OCI-LY7 (cell line): ENCODE data around the gene PCDH9. TPM values are rescaled to one million over a fixed set of nuclear protein-coding genes. Genes with fewer than 3 reads are reported as not detected.

Experiments
- BruUV-seq: library from RNA; stranded (reverse); fragments of 400-500 nt; replicated peaks from 2 replicates; lab custom pipeline; 2021; lab: Mats Ljungman, UMichigan
- CTCF ChIA-PET: fragments of 300-600 bp; sonication (Branson Sonifier 250); formaldehyde crosslinking; loops from one replicate; lab custom pipeline; 2022; ENCODE audit warnings: antibody characterized with exemption; ENCODE audit not compliant: unreplicated experiment; lab: Charles Lee
- POLR2A ChIA-PET: fragments of 300-600 bp; sonication (Branson Sonifier 250); formaldehyde crosslinking; loops from one replicate; lab custom pipeline; 2022; ENCODE audit warnings: antibody characterized with exemption; lab: Charles Lee
- DNase-seq: peaks from one replicate; pipeline ENCODE4 v3.0.0-alpha.2; 2015; ENCODE audit warnings: low spot score
- H2AFZ ChIP-seq: fragments of 200-600 bp; sonication (generic), shearing (Covaris generic); 2 replicates; pipeline ENCODE4 v1.6.1; 2014; ENCODE audit warnings: mild to moderate bottlenecking, antibody characterized with exemption, low read length, moderate library complexity
- H3K27ac ChIP-seq: fragments of 200-600 bp; sonication (generic); 2 replicates; pipeline ENCODE4 v1.5.1; 2014; ENCODE audit warnings: mixed run types, low read depth, mild to moderate bottlenecking, moderate library complexity, low read length, inconsistent platforms; ENCODE audit not compliant: poor library complexity, severe bottlenecking
- H3K36me3 ChIP-seq: fragments of 200-600 bp; sonication (generic); 2 replicates; pipeline ENCODE4 v1.6.1; 2014; ENCODE audit warnings: mild to moderate bottlenecking, antibody characterized with exemption, low read length, moderate library complexity, mixed read lengths; ENCODE audit not compliant: insufficient read depth
- H3K4me1 ChIP-seq: fragments of 200-600 bp; sonication (generic); 2 replicates; pipeline ENCODE4 v1.5.1; 2014; ENCODE audit warnings: mild to moderate bottlenecking, low read length; ENCODE audit not compliant: insufficient read depth, poor library complexity, severe bottlenecking
- H3K4me2 ChIP-seq: fragments of 200-600 bp; sonication (generic); 2 replicates; pipeline ENCODE4 v1.6.1; 2014; ENCODE audit warnings: mild to moderate bottlenecking, low read length
- H3K4me3 ChIP-seq: fragments of 200-600 bp; sonication (generic); 2 replicates; pipeline ENCODE4 v1.5.1; 2014; ENCODE audit warnings: mild to moderate bottlenecking, low read depth, low read length; ENCODE audit not compliant: poor library complexity, severe bottlenecking
- H3K79me2 ChIP-seq: fragments of 200-600 bp; sonication (generic); 2 replicates; pipeline ENCODE4 v1.6.1; 2016; ENCODE audit warnings: low read depth, mild to moderate bottlenecking, low read length, moderate library complexity, mixed read lengths; ENCODE audit not compliant: insufficient read depth
- H3K9me2 ChIP-seq: fragments of 200-600 bp; sonication (generic); 2 replicates; pipeline ENCODE4 v1.6.1; 2016; ENCODE audit warnings: mild to moderate bottlenecking, low read length, mixed read lengths; ENCODE audit not compliant: insufficient read depth
- H3K9me3 ChIP-seq: fragments of 200-600 bp; sonication (generic); 2 replicates; pipeline ENCODE4 v1.6.1; 2014; ENCODE audit warnings: mild to moderate bottlenecking, mixed run types, low read length, mixed read lengths
- H4K20me1 ChIP-seq: fragments of 200-600 bp; sonication (generic); 2 replicates; pipeline ENCODE4 v1.6.1; 2014; ENCODE audit warnings: mild to moderate bottlenecking, antibody characterized with exemption, low read length, moderate library complexity, mixed read lengths; ENCODE audit not compliant: insufficient read depth
- EZH2phosphoT487 ChIP-seq: fragments of 200-600 bp; sonication (generic); IDR thresholded peaks from 2 replicates; pipeline ENCODE4 v1.6.1; 2018; ENCODE audit warnings: low read depth, borderline replicate concordance, mild to moderate bottlenecking, mixed run types, antibody characterized with exemption, low read length, moderate library complexity, mixed read lengths
- intact Hi-C: fragments of 100-400 bp; cut with micrococcal nuclease; formaldehyde crosslinking; loops from one replicate; pipeline ENCODE4 v1.10.0; 2022; ENCODE audit not compliant: unreplicated experiment
- total RNA-seq, 2 experiments: library from RNA; depleted of rRNA in 1 of 2; stranded (reverse); fragments of >200 nt in 1 of 2; shearing (Covaris generic) in 1 of 2; gene quantifications; 2 replicates each; pipeline ENCODE4 v1.2.3, GENCODE V29; 2014 to 2022
- TF ChIP-seq, protein P1 (sequence below): fragments of 200-600 bp; sonication (generic); conservative IDR thresholded peaks from 2 replicates; pipeline ENCODE4 v1.5.1; 2014; ENCODE audit warnings: mild to moderate bottlenecking, antibody characterized with exemption, low read length, moderate library complexity, mixed read lengths

Gene PCDH9
- total RNA-seq, 2 experiments from 2014 or later: 20.1 to 26.0 TPM

DNA sequence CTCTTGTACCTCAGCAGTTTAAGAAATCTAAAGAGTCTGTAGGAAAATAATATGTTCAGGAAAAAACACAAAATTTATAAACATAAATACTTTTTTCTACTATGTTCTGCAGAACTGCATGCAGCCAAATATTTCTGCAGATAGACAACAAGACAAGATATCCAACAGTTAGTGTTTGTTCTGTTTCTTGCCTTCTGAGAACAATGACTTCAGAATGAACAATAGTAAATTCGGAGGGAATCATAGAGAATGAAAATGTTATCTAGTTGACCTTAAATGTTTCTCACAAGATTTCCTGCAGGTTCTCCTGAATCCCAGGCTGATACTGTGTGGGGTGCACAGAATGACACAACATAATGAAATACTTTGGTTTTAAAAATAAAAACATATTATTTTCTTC, 180.4 kb downstream of the PCDH9 start:
- Histone ChIP-seq H3K9me2 (no peaks in the 10 kb centered on the region), H3K36me3 (no peaks in the 10 kb centered on the region), H3K27ac (no peak overlapping the region), H3K4me2 (no peak overlapping the region), H3K79me2 (no peaks in the 10 kb centered on the region), H3K4me3 (no peak overlapping the region), H3K9me3 (no peaks in the 10 kb centered on the region), H2AFZ (peak overlapping the region; percentile 89; the same call in 1 of the 2 replicates), H4K20me1 (no peaks in the 10 kb centered on the region), H3K4me1 (peaks cover 9% of the 10 kb centered on the region)
- no TSS peak for BruUV-seq
- ChIA-PET CTCF (no interaction called here), POLR2A (interaction anchor here (0.6 to 2.1 kb wide), 4 partner anchors 8 to 160 kb away, joined by 3 to 8 read pairs (median 5); no protein-coding TSS in a partner anchor)
- TF ChIP-seq EZH2phosphoT487: no peak
- TF ChIP-seq, protein P1, sequence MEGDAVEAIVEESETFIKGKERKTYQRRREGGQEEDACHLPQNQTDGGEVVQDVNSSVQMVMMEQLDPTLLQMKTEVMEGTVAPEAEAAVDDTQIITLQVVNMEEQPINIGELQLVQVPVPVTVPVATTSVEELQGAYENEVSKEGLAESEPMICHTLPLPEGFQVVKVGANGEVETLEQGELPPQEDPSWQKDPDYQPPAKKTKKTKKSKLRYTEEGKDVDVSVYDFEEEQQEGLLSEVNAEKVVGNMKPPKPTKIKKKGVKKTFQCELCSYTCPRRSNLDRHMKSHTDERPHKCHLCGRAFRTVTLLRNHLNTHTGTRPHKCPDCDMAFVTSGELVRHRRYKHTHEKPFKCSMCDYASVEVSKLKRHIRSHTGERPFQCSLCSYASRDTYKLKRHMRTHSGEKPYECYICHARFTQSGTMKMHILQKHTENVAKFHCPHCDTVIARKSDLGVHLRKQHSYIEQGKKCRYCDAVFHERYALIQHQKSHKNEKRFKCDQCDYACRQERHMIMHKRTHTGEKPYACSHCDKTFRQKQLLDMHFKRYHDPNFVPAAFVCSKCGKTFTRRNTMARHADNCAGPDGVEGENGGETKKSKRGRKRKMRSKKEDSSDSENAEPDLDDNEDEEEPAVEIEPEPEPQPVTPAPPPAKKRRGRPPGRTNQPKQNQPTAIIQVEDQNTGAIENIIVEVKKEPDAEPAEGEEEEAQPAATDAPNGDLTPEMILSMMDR: no peak
- intact Hi-C loops: no loop called here
- no peak for DNase-seq

- no peak overlapping the region for H3K27ac ChIP-seq
- CTCF ChIA-PET: interaction anchor here (1.0 kb wide), 1 partner anchor 9 kb away, joined by 3 read pairs; no protein-coding TSS in a partner anchor
- BruUV-seq: no TSS peak
- no peaks in the 10 kb centered on the region for H3K36me3 ChIP-seq
- POLR2A ChIA-PET: interaction anchor here (0.6 to 2.0 kb wide), 8 partner anchors 9 to 183 kb away, joined by 3 to 8 read pairs (median 4); no protein-coding TSS in a partner anchor
- H3K4me2 ChIP-seq: no peak overlapping the region
- no peaks in the 10 kb centered on the region for H3K79me2 ChIP-seq
- no peak overlapping the region for H3K4me3 ChIP-seq
- intact Hi-C loops: no loop called here
- H3K9me2 ChIP-seq: no peaks in the 10 kb centered on the region
- H2AFZ ChIP-seq: peak overlapping the region; percentile 89
- H3K4me1 ChIP-seq: peaks cover 9% of the 10 kb centered on the region
- TF ChIP-seq EZH2phosphoT487: no peak
- TF ChIP-seq, protein P1: no peak
- no peaks in the 10 kb centered on the region for H4K20me1 ChIP-seq
- DNase-seq: no peak
- no peaks in the 10 kb centered on the region for H3K9me3 ChIP-seq
These were observed 181.3 kb downstream of the PCDH9 start for GRCh38 chr13:67048821-67049150.

DNA sequence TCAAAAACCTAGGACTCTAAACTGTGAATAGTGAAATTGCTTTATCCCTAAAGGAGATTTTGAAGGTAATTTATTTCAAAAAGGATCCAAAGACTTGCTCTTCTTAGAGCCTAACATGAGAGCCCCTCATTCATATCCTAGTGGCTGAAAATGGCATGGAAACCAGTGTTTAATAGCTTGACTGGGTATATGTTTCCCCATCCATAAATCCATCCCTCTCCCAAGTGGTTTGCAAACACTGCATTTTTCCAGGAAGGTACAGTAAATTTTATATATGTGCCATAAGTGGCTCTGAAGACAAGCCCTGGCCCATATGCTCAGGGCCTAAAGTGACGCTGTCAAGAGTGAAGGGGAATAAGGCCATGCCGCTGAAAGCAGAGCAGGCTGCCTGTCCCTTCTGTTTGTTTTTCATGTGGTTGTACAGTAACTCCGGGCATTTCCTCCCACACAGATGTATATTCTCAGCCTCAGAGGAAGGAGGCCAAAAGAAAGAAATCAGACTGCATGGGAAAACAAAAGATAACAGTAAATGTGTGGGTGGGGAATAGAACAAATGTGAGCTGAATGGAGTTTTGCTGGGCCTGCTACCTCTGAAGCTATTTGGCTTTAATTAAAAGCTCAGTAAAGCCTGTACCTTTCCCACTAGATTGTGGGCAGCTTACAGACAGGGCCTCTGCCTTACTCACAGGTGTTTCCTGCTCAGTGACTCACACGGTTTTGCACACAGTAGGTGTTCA, 181.9 kb downstream of the PCDH9 start:
- Histone ChIP-seq H4K20me1 (no peaks in the 10 kb centered on the region), H3K9me2 (no peaks in the 10 kb centered on the region), H2AFZ (peak overlapping the region; percentile 89), H3K4me3 (no peak overlapping the region), H3K36me3 (no peaks in the 10 kb centered on the region), H3K4me1 (peaks cover 9% of the 10 kb centered on the region), H3K27ac (no peak overlapping the region), H3K79me2 (no peaks in the 10 kb centered on the region), H3K4me2 (peak overlapping the region; percentile 3; the same call in 1 of the 2 replicates), H3K9me3 (no peaks in the 10 kb centered on the region)
- ChIA-PET POLR2A (interaction anchor here (0.6 to 2.0 kb wide), 10 partner anchors 9 to 183 kb away, joined by 3 to 8 read pairs (median 3); no protein-coding TSS in a partner anchor), CTCF (interaction anchor here (1.0 kb wide), 1 partner anchor 8 kb away, joined by 3 read pairs; no protein-coding TSS in a partner anchor)
- no TSS peak for BruUV-seq
- intact Hi-C loops: no loop called here
- DNase-seq: peak; percentile 27
- TF ChIP-seq, protein P1: no peak
- TF ChIP-seq EZH2phosphoT487: no peak
